HCT116 (cell line): Measurements from ENCODE around the gene ARHGEF40. TPM values are rescaled to one million over a fixed set of nuclear protein-coding genes. Genes with fewer than 3 reads are reported as not detected.

Experiments
- ATAC-seq: fragments of 200-7000 bp; cut with Tn5 transposase; 2 replicates; pipeline ENCODE4 v1.9.1; 2020; ENCODE audit warnings: mild to moderate bottlenecking, moderate library complexity
- BruUV-seq: library from RNA; stranded (reverse); fragments of 400-500 nt; replicated peaks from 2 replicates; lab custom pipeline; 2021; lab: Mats Ljungman, UMichigan
- CTCF ChIA-PET: fragments of 300-600 bp; sonication (Branson Sonifier 250); formaldehyde crosslinking; loops from one replicate; lab custom pipeline; 2021; ENCODE audit warnings: antibody characterized with exemption; lab: Charles Lee
- POLR2A ChIA-PET: fragments of 300-600, 350-600 bp; sonication (Branson Sonifier 250); formaldehyde crosslinking; loops from one replicate; lab custom pipeline; 2021; ENCODE audit warnings: antibody characterized with exemption; lab: Charles Lee
- RAD21 ChIA-PET, 2 experiments: fragments of 300-600 bp; sonication (Branson Sonifier 250); formaldehyde crosslinking; loops; one replicate each; lab custom pipeline; 2023; ENCODE audit warnings: low total read pairs in 2 of 2; ENCODE audit not compliant: uncharacterized antibody in 2 of 2, unreplicated experiment in 2 of 2, low non-redundant PET in 1 of 2; lab: Charles Lee
- DNase-seq: peaks from one replicate; pipeline ENCODE4 v3.0.0-alpha.2; 2010; ENCODE audit warnings: low read depth, low spot score
- H2AFZ ChIP-seq: fragments of 200-600 bp; shearing (Covaris generic), sonication (generic); 2 replicates; pipeline ENCODE4 v1.6.1; 2017; ENCODE audit warnings: low read depth, mixed run types, mixed read lengths, antibody characterized with exemption, low read length; ENCODE audit not compliant: poor library complexity, severe bottlenecking
- H3K27ac ChIP-seq: 2 replicates; pipeline ENCODE4 v1.5.1; 2012; ENCODE audit warnings: low read depth, low read length
- H3K27me3 ChIP-seq: fragments of 200-600 bp; sonication (generic); 2 replicates; pipeline ENCODE4 v1.6.1; 2016; ENCODE audit warnings: mixed run types, low read length, mixed read lengths; ENCODE audit not compliant: insufficient read depth
- H3K36me3 ChIP-seq, 2 experiments: fragments of 200-500 bp in 1 of 2; fragments of 200-600 bp in 1 of 2; sonication (Bioruptor generic) in 1 of 2; sonication (generic) in 1 of 2; 2 replicates each; pipeline versions ENCODE4 v1.5.1 to v1.6.1; 2014 to 2016; ENCODE audit warnings: low read length in 2 of 2, inconsistent platforms in 1 of 2, mixed read lengths in 1 of 2, mixed run types in 1 of 2; ENCODE audit not compliant: insufficient read depth in 2 of 2, control insufficient read depth in 1 of 2
- H3K4me1 ChIP-seq, 2 experiments: fragments of 200-600 bp in 1 of 2; sonication (generic) in 1 of 2; 2 replicates each; pipeline versions ENCODE4 v1.5.1 to v1.6.1; 2012 to 2017; ENCODE audit warnings: low read length in 2 of 2, inconsistent platforms in 1 of 2, mild to moderate bottlenecking in 1 of 2, mixed read lengths in 1 of 2, mixed run types in 1 of 2, moderate library complexity in 1 of 2; ENCODE audit not compliant: insufficient read depth in 2 of 2, control insufficient read depth in 1 of 2
- H3K4me2 ChIP-seq: fragments of 200-600 bp; sonication (generic); 2 replicates; pipeline ENCODE4 v1.6.1; 2017; ENCODE audit warnings: mixed run types, low read length, mixed read lengths
- H3K4me3 ChIP-seq, 2 experiments: fragments of 200-600 bp in 1 of 2; sonication (generic) in 1 of 2; replicated peaks in 1 of 2; 2 replicates each; pipeline ENCODE4 v1.5.1; 2011 to 2016; ENCODE audit warnings: low read length in 2 of 2, control low read depth in 1 of 2, low read depth in 1 of 2, mild to moderate bottlenecking in 1 of 2, mixed read lengths in 1 of 2, mixed run types in 1 of 2
- H3K79me2 ChIP-seq: fragments of 200-600 bp; sonication (generic); 2 replicates; pipeline ENCODE4 v1.6.1; 2017; ENCODE audit warnings: mild to moderate bottlenecking, mixed run types, low read length, moderate library complexity, mixed read lengths; ENCODE audit not compliant: insufficient read depth
- H3K9ac ChIP-seq: fragments of 200-600 bp; sonication (generic); 2 replicates; pipeline ENCODE4 v1.6.1; 2016; ENCODE audit warnings: low read length, mixed read lengths
- H3K9me2 ChIP-seq: fragments of 200-600 bp; sonication (generic), shearing (Covaris generic); 2 replicates; pipeline ENCODE4 v1.6.1; 2017; ENCODE audit warnings: mixed run types, mild to moderate bottlenecking, moderate library complexity; ENCODE audit not compliant: insufficient read depth
- H3K9me3 ChIP-seq, 2 experiments: fragments of 200-500 bp in 1 of 2; fragments of 200-600 bp in 1 of 2; sonication (Bioruptor generic) in 1 of 2; sonication (generic) in 1 of 2; 2 replicates each; pipeline ENCODE4 v1.6.1; 2014 to 2017; ENCODE audit warnings: low read length in 2 of 2, mixed read lengths in 2 of 2, inconsistent platforms in 1 of 2, low read depth in 1 of 2, mild to moderate bottlenecking in 1 of 2, mixed run types in 1 of 2, moderate library complexity in 1 of 2; ENCODE audit not compliant: control insufficient read depth in 1 of 2, insufficient read depth in 1 of 2
- H4K20me1 ChIP-seq: fragments of 200-600 bp; sonication (generic), shearing (Covaris generic); 2 replicates; pipeline ENCODE4 v1.6.1; 2017; ENCODE audit warnings: mixed run types, mild to moderate bottlenecking, moderate library complexity; ENCODE audit not compliant: insufficient read depth
- ATF3 ChIP-seq: IDR thresholded peaks from 2 replicates; pipeline ENCODE4 v1.6.1; 2012
- CBX3 ChIP-seq: IDR thresholded peaks from 2 replicates; pipeline ENCODE4 v1.6.1; 2012; ENCODE audit warnings: low read depth
- CEBPB ChIP-seq: IDR thresholded peaks from 2 replicates; pipeline ENCODE4 v1.6.1; 2012; ENCODE audit warnings: low read depth
- EGR1 ChIP-seq: IDR thresholded peaks from 2 replicates; pipeline ENCODE4 v1.6.1; 2012; ENCODE audit warnings: low read depth
- ELF1 ChIP-seq: IDR thresholded peaks from 2 replicates; pipeline ENCODE4 v1.6.1; 2012; ENCODE audit warnings: low read depth, borderline replicate concordance
- EZH2 ChIP-seq: fragments of 200-600 bp; sonication (generic); IDR thresholded peaks from 2 replicates; pipeline ENCODE4 v1.6.1; 2017; ENCODE audit warnings: antibody characterized with exemption, mixed run types
- EZH2phosphoT487 ChIP-seq: fragments of 200-600 bp; IDR thresholded peaks from 2 replicates; pipeline ENCODE4 v1.6.1; 2018; ENCODE audit warnings: antibody characterized with exemption, borderline replicate concordance
- FOSL1 ChIP-seq: IDR thresholded peaks from 2 replicates; pipeline ENCODE4 v1.6.1; 2012; ENCODE audit warnings: low read depth
- JUND ChIP-seq: IDR thresholded peaks from 2 replicates; pipeline ENCODE4 v1.6.1; 2012
- POLR2A ChIP-seq: IDR thresholded peaks from 2 replicates; pipeline ENCODE4 v1.7.0; 2011; ENCODE audit warnings: borderline replicate concordance; ENCODE audit not compliant: insufficient read depth, insufficient read length; ENCODE audit errors: extremely low read depth
- RAD21 ChIP-seq: IDR thresholded peaks from 2 replicates; pipeline ENCODE4 v1.6.1; 2012; ENCODE audit warnings: low read depth, mild to moderate bottlenecking
- SIN3A ChIP-seq: IDR thresholded peaks from 2 replicates; pipeline ENCODE4 v1.6.1; 2012; ENCODE audit warnings: low read depth
- SRF ChIP-seq: IDR thresholded peaks from 2 replicates; pipeline ENCODE4 v1.6.1; 2012; ENCODE audit warnings: low read depth
- YY1 ChIP-seq: IDR thresholded peaks from 2 replicates; pipeline ENCODE4 v1.6.1; 2011; ENCODE audit warnings: low read length, low read depth, moderate library complexity, mild to moderate bottlenecking; ENCODE audit not compliant: insufficient replicate concordance; ENCODE audit errors: extremely low read depth
- ZBTB33 ChIP-seq: IDR thresholded peaks from 2 replicates; pipeline ENCODE4 v1.6.1; 2011; ENCODE audit warnings: mild to moderate bottlenecking, low read length, moderate library complexity; ENCODE audit not compliant: insufficient replicate concordance; ENCODE audit errors: extremely low read depth
- ZNF274 ChIP-seq: fragments of 200-500 bp; sonication (Bioruptor generic); IDR thresholded peaks from 2 replicates; pipeline ENCODE4 v1.6.1; 2014; ENCODE audit warnings: mild to moderate bottlenecking, low read depth, low read length, inconsistent platforms
- intact Hi-C: fragments of 100-400 bp; cut with micrococcal nuclease; formaldehyde crosslinking; loops from 2 replicates; pipeline ENCODE4 v1.10.0; 2022
- total RNA-seq: library from RNA; stranded (reverse); gene quantifications from one replicate; pipeline ENCODE4 v1.2.1, GENCODE V29; 2021; ENCODE audit not compliant: unreplicated experiment
- TF ChIP-seq, protein P1 (sequence below): IDR thresholded peaks from 2 replicates; pipeline ENCODE4 v1.6.1; 2012
- TF ChIP-seq, protein P2 (sequence below): IDR thresholded peaks from 2 replicates; pipeline ENCODE4 v1.6.1; 2012; ENCODE audit warnings: low read depth

ARHGEF40 gene
- total RNA-seq, 1 experiment from 2014 or later: 6.3 TPM

GRCh38 chr14:21061347-21061668 lies 8.8 kb upstream of the ARHGEF40 start:
- CTCF ChIA-PET: interaction anchor here (1.5 kb wide), 1 partner anchor 47 kb away, joined by 4 read pairs; no protein-coding TSS in a partner anchor
- Histone ChIP-seq H2AFZ (no peak overlapping the region), H3K9me3 (no peaks in the 10 kb centered on the region), H3K27ac (no peak overlapping the region), H3K4me2 (no peak overlapping the region), H3K27me3 (peaks cover 5% of the 10 kb centered on the region), H4K20me1 (no peaks in the 10 kb centered on the region), H3K79me2 (no peaks in the 10 kb centered on the region), H3K4me3 (no peak overlapping the region), H3K36me3 (no peaks in the 10 kb centered on the region), H3K9me2 (no peaks in the 10 kb centered on the region), H3K4me1 (no peaks in the 10 kb centered on the region), H3K9ac (no peak overlapping the region)
- intact Hi-C loops: no loop called here
- RAD21 ChIA-PET: no interaction called here
- POLR2A ChIA-PET: no interaction called here
- DNase-seq: no peak
- ATAC-seq: no peak
- BruUV-seq: no TSS peak
- TF ChIP-seq ZBTB33 (no peak), CEBPB (no peak), SRF (no peak), ZNF274 (no peak), EZH2phosphoT487 (no peak), RAD21 (no peak), EGR1 (no peak), EZH2 (no peak), JUND (no peak), YY1 (no peak), FOSL1 (no peak), ATF3 (no peak), POLR2A (no peak), CBX3 (no peak), ELF1 (no peak), SIN3A (no peak)
- TF ChIP-seq, protein P1, sequence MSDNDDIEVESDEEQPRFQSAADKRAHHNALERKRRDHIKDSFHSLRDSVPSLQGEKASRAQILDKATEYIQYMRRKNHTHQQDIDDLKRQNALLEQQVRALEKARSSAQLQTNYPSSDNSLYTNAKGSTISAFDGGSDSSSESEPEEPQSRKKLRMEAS: no peak
- TF ChIP-seq, protein P2, sequence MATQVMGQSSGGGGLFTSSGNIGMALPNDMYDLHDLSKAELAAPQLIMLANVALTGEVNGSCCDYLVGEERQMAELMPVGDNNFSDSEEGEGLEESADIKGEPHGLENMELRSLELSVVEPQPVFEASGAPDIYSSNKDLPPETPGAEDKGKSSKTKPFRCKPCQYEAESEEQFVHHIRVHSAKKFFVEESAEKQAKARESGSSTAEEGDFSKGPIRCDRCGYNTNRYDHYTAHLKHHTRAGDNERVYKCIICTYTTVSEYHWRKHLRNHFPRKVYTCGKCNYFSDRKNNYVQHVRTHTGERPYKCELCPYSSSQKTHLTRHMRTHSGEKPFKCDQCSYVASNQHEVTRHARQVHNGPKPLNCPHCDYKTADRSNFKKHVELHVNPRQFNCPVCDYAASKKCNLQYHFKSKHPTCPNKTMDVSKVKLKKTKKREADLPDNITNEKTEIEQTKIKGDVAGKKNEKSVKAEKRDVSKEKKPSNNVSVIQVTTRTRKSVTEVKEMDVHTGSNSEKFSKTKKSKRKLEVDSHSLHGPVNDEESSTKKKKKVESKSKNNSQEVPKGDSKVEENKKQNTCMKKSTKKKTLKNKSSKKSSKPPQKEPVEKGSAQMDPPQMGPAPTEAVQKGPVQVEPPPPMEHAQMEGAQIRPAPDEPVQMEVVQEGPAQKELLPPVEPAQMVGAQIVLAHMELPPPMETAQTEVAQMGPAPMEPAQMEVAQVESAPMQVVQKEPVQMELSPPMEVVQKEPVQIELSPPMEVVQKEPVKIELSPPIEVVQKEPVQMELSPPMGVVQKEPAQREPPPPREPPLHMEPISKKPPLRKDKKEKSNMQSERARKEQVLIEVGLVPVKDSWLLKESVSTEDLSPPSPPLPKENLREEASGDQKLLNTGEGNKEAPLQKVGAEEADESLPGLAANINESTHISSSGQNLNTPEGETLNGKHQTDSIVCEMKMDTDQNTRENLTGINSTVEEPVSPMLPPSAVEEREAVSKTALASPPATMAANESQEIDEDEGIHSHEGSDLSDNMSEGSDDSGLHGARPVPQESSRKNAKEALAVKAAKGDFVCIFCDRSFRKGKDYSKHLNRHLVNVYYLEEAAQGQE: no peak
